ENCODE data around the gene PLCE1. TPM values are rescaled to one million over a fixed set of nuclear protein-coding genes. Genes with fewer than 3 reads are reported as not detected.

PLCE1 gene
- total and polyA plus RNA-seq, 10 of the 15 experiments (the other 5 are each of a cell fraction or from before 2014, with no cell fraction given), result under 0.01 to 1.2 (median 0.03) TPM

GRCh38 chr10:94041206-94041605 is 47.5 kb downstream of the PLCE1 start (continued):
- TF ChIP-seq ZNF687 (IDR thresholded peaks at IDR 0.05), result no peak

GRCh38 chr10:94042001-94042833 is 48.5 kb downstream of the PLCE1 start:
- WGBS (ENCODE audit: insufficient coverage, insufficient replicate concordance, low lambda C conversion rate, missing lambda C conversion rate), result 11% methylated on average over 3 of the region's 3 CpGs
- CTCF ChIA-PET, result no interaction called here
- POLR2A ChIA-PET, result no interaction called here
- Histone ChIP-seq H3K9me3 (replicated peaks; ENCODE audit: control insufficient read depth, insufficient read depth, low read length) (no peaks in the 10 kb centered on the region), H3K4me1 (ENCODE audit: control insufficient read depth, insufficient read depth, low read length) (no peaks in the 10 kb centered on the region), H4K20me1 (ENCODE audit: control insufficient read depth, insufficient read depth) (no peaks in the 10 kb centered on the region), H2AFZ (ENCODE audit: control insufficient read depth, low read depth, low read length) (no peak overlapping the region), H3K36me3 (ENCODE audit: control insufficient read depth in 2 of 2, insufficient read depth in 2 of 2, low read length in 1 of 2) (no peaks in the 10 kb centered on the region), H3K4me2 (ENCODE audit: control insufficient read depth, insufficient read depth) (no peak overlapping the region), H3K27me3 (replicated peaks in 1 of 2; ENCODE audit: control insufficient read depth in 2 of 2, insufficient read depth in 2 of 2, low read length in 1 of 2) (no peaks in the 10 kb centered on the region), H3K79me2 (ENCODE audit: control insufficient read depth, insufficient read depth, low read length) (no peaks in the 10 kb centered on the region), H3K4me3 (no peak overlapping the region), H3K27ac (ENCODE audit: control insufficient read depth, insufficient read depth) (no peak overlapping the region), H3K9ac (ENCODE audit: control insufficient read depth, insufficient read depth, low read length) (no peak overlapping the region)
- intact Hi-C loops (cut with micrococcal nuclease; ENCODE audit: unreplicated experiment) (no loop called here), in situ Hi-C loops (cut with MboI) (no loop called here)
- DNase-seq (ENCODE audit: low read depth, low spot score) (peak; percentile 7), FAIRE-seq (no peak), ATAC-seq (peak; percentile 32; the same call in 2 of the 3 replicates)
- SMC1A ChIA-PET (ENCODE audit: uncharacterized antibody, unreplicated experiment), result interaction anchor here (0.8 kb wide), 1 partner anchor 39 kb away, joined by 3 read pairs; no protein-coding TSS in a partner anchor
- RAD21 ChIA-PET (ENCODE audit: unreplicated experiment), result no interaction called here
- BruUV-seq (replicated peaks), result no TSS peak
- TF ChIP-seq NRF1 (conservative IDR thresholded peaks at IDR 0.05; ENCODE audit: low read depth, low read length) (no peak), MTA2 (IDR thresholded peaks at IDR 0.05; ENCODE audit: low read depth) (no peak), CHD1 (IDR thresholded peaks at IDR 0.05; ENCODE audit: low read depth, low read length) (no peak)

All from GM12878 (cell line).